Measurements from ENCODE around the gene ZKSCAN4.

ZKSCAN4 gene

GRCh38 chr6:28250747-28251146 lies 1.3 kb downstream of the ZKSCAN4 start:
- no peak for DNase-seq (ENCODE audit: low read depth, low spot score)

GRCh38 chr6:28248916-28249315 lies 3.2 kb downstream of the ZKSCAN4 start:
- DNase-seq (ENCODE audit: low read depth, low spot score) = no peak

GRCh38 chr6:28245206-28245941 lies 6.7 kb downstream of the ZKSCAN4 start:
- DNase-seq (ENCODE audit: low read depth, low spot score) = no peak

GRCh38 chr6:28243946-28244345 lies 8.1 kb downstream of the ZKSCAN4 start:
- DNase-seq (ENCODE audit: low read depth, low spot score) = no peak

GRCh38 chr6:28240471-28240870 lies 11.6 kb downstream of the ZKSCAN4 start:
- no peak for DNase-seq (ENCODE audit: low read depth, low spot score)

GRCh38 chr6:28239636-28240035 lies 12.4 kb downstream of the ZKSCAN4 start:
- no peak for DNase-seq (ENCODE audit: low read depth, low spot score)

GRCh38 chr6:28235912-28236452 lies 16.1 kb downstream of the ZKSCAN4 start:
- DNase-seq (ENCODE audit: low read depth, low spot score) = no peak

- no peak for DNase-seq (ENCODE audit: low read depth, low spot score)
These were observed 19.3 kb downstream of the ZKSCAN4 start for GRCh38 chr6:28232785-28233184.

GRCh38 chr6:28226460-28226859 lies 25.6 kb downstream of the ZKSCAN4 start:
- DNase-seq (ENCODE audit: low read depth, low spot score) = no peak

GRCh38 chr6:28225056-28225834 lies 26.8 kb downstream of the ZKSCAN4 start, which contains the start of gene ZSCAN9:
Gene ZSCAN9, plus strand, starts transcription at chr6:28225275. Its CDS starts 1,810 bp downstream, at chr6:28227085.
- peak; percentile 94 for DNase-seq (ENCODE audit: low read depth, low spot score)

GRCh38 chr6:28224131-28225055 lies 27.7 kb downstream of the ZKSCAN4 start:
- DNase-seq (ENCODE audit: low read depth, low spot score) = peak; percentile 7

GRCh38 chr6:28220257-28221133 lies 31.6 kb downstream of the ZKSCAN4 start:
- no peak for DNase-seq (ENCODE audit: low read depth, low spot score)

- peak; percentile 84 for DNase-seq (ENCODE audit: low read depth, low spot score)
These were observed 33.5 kb downstream of the ZKSCAN4 start for GRCh38 chr6:28218312-28219248.

GRCh38 chr6:28217890-28218289 lies 34.2 kb downstream of the ZKSCAN4 start:
- no peak for DNase-seq (ENCODE audit: low read depth, low spot score)

- DNase-seq (ENCODE audit: low read depth, low spot score) = no peak
These were observed 36.6 kb downstream of the ZKSCAN4 start for GRCh38 chr6:28215425-28215824.

- no peak for DNase-seq (ENCODE audit: low read depth, low spot score)
These were observed 38.9 kb downstream of the ZKSCAN4 start for GRCh38 chr6:28213213-28213523.

- DNase-seq (ENCODE audit: low read depth, low spot score) = peak; percentile 84
These were observed 39.4 kb downstream of the ZKSCAN4 start for GRCh38 chr6:28212510-28213212.

- no peak for DNase-seq (ENCODE audit: low read depth, low spot score)
These were observed 40.1 kb downstream of the ZKSCAN4 start for GRCh38 chr6:28211840-28212509.
